Fibroblast of villous mesenchyme (primary cell): Measurements from ENCODE around the gene LLGL2. TPM values are rescaled to one million over a fixed set of nuclear protein-coding genes. Genes with fewer than 3 reads are reported as not detected.
A peak's percentile ranks its signal among the peaks of the same experiment; 100 is the strongest.
"Not testable (repeated sequence)": the region's sequence is repeated elsewhere in the genome, so short reads cannot be mapped to it uniquely, and the experiment has no call there.

Source experiments
- DNase-seq: peaks from one replicate; pipeline ENCODE4 v3.0.0-alpha.2; 2010; ENCODE audit warnings: low read depth
- H3K4me3 ChIP-seq: 2 replicates; pipeline ENCODE4 v1.5.1; 2011; ENCODE audit warnings: low read depth, mild to moderate bottlenecking, low read length
- CTCF ChIP-seq: IDR thresholded peaks from 2 replicates; pipeline ENCODE4 v1.5.1; 2012; ENCODE audit warnings: low read depth, mild to moderate bottlenecking, low read length; ENCODE audit not compliant: insufficient read depth
- total RNA-seq: library from RNA; depleted of rRNA; stranded (reverse); fragments of >200 nt; gene quantifications from 2 replicates; pipeline ENCODE4 v1.2.3, GENCODE V29; 2012

Gene LLGL2
- 0.32 and 2.2 TPM in 2 replicates for total RNA-seq

DNA sequence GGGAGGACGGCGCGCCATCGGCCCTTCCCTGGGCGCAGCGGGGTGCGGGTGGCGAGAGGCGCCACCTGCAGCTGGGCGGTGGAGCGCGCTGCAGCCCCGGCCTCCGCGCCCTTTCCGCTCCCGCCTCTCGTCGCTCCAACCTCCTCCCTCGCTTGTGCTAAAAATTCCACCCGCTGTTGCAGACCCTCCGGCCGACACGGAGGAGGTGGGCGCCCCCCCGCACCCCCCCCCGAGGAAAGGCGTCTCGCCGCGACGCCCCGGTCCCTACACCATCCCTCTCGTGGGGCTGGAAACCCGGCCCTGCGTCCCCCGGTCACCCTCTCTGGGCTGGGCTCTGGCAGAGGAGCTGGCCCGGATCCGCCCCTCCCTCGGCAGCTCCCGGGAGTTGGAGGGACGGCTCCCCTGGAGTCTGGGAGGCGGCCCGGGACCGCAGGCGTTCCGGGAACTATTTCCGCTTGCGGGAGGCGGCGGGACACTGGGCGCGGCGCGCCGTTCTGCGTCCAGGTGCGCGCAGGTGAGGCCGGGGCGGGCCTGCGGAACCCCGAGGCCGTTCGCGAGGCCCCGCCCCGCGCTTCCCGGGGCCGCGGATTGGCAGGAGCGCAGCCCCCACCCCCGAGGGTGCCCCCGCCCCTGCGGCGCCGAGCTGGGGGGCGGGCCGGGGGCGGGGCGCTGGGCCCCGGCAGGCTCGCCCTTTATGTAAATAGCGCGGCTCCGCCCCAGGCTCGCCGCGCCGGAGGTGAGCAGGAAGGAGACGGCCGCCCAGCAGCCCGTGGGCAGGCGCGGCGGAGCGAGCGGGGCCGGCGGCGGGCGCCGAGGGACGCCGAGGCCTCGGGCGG lies at the start of gene LLGL2:
TSS of gene LLGL2 (plus strand) at position 728 of the 836 bp plus-strand sequence. CDS start 17,730 bp downstream, outside the sequence.
- peak; percentile 60 for DNase-seq
- TF ChIP-seq CTCF, result peak; percentile 42
- H3K4me3 ChIP-seq, result peak within 1 kb of the TSS; percentile 64

DNA sequence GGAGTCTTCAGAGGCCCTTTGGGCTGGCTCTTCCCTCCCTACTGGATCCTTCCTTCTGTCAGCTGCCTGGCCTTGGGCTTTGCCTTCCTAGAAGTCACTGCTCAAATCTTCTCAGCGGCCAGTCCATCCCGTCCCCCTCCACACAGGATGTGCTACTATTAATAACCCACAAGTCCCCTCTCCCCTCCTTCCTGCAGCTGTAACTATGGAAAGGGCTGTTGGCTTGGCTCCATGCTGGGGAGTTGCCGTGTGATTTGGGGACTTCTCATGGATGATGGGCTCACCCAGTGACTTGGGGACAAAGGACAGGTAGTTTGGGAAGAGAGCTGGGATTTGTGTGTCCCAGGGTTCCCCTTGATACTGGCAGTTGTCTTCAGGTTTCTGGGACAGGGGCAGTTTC lies 49.6 kb upstream of the LLGL2 start:
- DNase-seq, result no peak
- no peak for TF ChIP-seq CTCF
- no peak overlapping the region for H3K4me3 ChIP-seq

DNA sequence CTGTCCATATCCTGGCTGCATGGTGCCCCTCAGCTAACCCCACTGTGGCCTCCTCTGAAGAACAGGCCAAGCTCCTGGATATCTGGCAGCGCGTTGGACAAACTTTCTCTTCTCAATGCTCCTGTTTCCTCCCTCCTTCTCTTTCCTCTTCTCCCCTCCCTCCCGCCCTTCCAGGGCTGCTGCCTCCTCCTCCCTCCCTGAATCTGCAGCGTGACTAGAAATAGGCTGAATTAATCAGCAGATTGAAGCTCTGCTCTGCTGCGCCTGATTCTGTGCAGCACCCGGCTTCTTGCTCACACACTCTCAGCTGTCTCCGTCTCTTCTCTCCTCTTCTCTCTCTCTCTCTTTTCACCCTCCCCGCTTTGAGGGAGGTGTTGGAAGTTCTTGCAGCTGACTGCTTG lies 49.2 kb upstream of the LLGL2 start:
- H3K4me3 ChIP-seq, result no peak overlapping the region
- DNase-seq, result peak; percentile 18
- no peak for TF ChIP-seq CTCF

DNA sequence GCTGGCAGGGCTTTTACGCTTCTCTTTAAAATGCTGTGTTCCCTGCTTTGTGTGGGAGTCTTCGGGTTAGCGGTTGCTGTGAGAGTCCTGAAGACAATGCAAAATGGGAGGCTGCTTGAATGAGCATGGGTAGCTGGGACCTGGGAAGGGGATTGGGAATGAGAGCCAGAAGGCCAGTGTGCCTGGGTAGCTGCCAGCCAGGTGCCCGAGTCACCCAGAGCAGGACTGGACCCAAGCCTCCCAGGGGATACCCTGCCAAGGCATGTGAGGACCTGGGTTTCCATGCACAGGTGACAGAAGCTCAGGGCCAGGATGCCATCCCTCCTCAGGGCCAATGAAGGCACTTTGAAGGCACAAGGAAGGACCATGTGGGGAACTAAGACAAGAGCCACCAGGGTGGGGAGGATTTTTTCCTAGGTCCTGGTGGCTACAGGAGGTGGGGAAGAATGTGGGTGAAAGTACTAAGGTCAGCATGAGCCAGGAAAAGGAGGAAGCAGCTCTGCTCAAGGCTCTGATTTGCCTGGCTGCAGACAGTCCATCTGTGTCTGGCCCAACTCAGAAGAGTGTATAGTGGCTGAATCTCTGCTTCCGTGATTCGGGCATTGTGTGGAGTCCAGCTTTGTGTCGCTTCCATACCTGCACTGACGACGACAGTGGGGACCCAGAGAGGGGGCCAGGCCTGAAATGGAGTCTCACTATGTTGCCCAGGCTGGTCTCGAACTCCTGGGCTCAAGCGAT lies 48.6 kb upstream of the LLGL2 start:
- H3K4me3 ChIP-seq, result no peak overlapping the region
- no peak for DNase-seq
- no peak for TF ChIP-seq CTCF

- DNase-seq, H3K4me3 ChIP-seq: not testable (repeated sequence)
These were observed 48.0 kb upstream of the LLGL2 start for GRCh38 chr17:75477490-75477862.

- H3K4me3 ChIP-seq, result no peak overlapping the region
- no peak for TF ChIP-seq CTCF
- peak; percentile 44 for DNase-seq
These were observed 47.0 kb upstream of the LLGL2 start for GRCh38 chr17:75478508-75478907.

GRCh38 chr17:75480281-75480680 lies 45.2 kb upstream of the LLGL2 start:
- no peak overlapping the region for H3K4me3 ChIP-seq
- TF ChIP-seq CTCF, result no peak
- no peak for DNase-seq
